DMS79 treated with DMSO at 0.1 percent for 48 hours (cell line): ENCODE data around the gene ABCC11.

Source experiments
- DNase-seq: peaks from one replicate; lab custom pipeline; 2025; lab: John Stamatoyannopoulos, UW

ABCC11 gene

DNA sequence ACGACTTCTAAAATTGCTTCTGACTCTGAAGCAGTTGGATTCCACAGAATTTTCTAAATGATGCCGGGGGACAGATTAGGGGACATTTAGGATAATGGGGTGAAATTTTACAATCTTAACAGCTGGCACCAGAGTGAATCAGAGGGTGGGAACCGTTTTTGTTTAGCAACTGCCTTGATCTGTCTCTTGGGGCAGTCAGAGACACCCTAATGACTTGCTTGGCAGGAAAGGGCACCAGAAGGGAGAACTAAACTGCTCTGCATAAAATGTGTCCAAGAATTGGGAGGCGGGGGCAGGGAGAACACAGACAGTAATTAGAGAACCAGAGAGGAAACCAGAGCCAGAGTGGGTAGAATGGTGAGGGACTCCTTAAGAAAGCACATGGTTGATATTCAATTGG is 85.4 kb downstream of the ABCC11 start:
- DNase-seq, result no peak

- DNase-seq, result no peak
Measured at GRCh38 chr16:48160575-48160974, 86.8 kb downstream of the ABCC11 start.

DNA sequence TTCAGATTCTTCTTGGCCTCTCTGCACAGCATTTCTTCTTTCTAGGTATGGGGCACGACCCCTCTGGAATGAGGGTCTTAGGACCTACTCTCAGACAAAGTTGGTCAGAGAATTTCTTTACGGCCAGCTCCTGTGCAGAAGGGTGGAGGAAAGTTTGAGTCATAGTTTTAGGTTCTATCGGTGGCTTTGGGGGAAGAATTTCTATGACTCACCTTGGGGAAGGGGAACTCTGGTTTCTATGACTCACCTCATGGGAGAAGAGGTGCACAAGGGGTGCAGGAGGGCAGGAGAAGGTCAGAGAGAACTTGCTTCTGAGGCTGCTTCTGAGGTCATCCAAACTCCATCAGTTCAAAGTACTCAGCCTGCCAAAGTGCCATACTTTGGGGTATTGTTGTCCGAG is 89.0 kb downstream of the ABCC11 start:
- no peak for DNase-seq

GRCh38 chr16:48157794-48158193 is 89.5 kb downstream of the ABCC11 start:
- DNase-seq, result no peak

- no peak for DNase-seq
Measured at GRCh38 chr16:48157302-48157701, 90.0 kb downstream of the ABCC11 start.

DNA sequence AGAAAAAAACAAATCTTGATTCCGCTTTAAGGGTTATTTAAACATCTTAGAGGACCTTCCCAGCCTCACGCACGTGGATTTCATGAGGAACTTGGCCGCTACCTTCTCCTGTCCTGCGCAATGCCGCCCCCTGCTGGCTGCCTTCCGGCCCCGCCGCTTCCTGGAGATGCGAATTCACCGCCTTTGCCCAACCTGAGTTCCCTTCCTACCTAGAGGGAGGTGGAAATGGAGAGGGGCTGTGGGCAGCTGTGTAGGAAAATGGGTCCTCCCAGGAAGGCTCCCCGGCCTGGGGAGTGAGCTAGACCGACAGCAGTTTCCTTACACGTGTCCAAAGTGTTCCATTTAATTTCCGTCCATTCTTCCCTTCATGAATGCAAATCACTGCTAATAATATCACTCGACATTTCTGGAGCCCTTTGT is 90.5 kb downstream of the ABCC11 start:
- DNase-seq, result peak; percentile 35

GRCh38 chr16:48155926-48156789 is 91.2 kb downstream of the ABCC11 start, which contains the start of gene ABCC12:
TSS of gene ABCC12 (minus strand) at chr16:48155993. CDS start at chr16:48146424, 9,569 bp downstream.
- no peak for DNase-seq

DNA sequence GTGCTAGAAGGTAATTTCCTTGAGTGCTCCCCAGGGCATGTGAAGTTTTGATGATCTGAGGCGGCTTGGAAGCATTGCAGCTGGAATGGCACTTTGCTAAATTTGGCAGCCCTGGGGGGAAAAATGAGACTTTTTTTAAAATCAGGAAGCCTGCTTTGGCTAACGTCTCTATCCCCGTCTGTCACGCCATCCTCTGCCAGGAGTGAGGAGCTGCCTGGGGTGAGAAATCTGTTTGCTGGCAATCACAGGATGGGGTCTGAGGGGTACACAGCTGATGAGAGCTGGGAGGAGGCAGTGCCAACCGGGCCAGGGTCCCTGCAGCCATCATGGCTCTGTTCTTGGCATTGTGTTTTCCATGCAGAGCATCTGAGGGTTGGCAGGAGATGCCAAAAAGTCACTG is 93.6 kb downstream of the ABCC11 start:
- peak; percentile 32 for DNase-seq

- no peak for DNase-seq
Measured at GRCh38 chr16:48152226-48152625, 95.1 kb downstream of the ABCC11 start.

- no peak for DNase-seq
Measured at GRCh38 chr16:48150707-48151106, 96.6 kb downstream of the ABCC11 start.

DNA sequence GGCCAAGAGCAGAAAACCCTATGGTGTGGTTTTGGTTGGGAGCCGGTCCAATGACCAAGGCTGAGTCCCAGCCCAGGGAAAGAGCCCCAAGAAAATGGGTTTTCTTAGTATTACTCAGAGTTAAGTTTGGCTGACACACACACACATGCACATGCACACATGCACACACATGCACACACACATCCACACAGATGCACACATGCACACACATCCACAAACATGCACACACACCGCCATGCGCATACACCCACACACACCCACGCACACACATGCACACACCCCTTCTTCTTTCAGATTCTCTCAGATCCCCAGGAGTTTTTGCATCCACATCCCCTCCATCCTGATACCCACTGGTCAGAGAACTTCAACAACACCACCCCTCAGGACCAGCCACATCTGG is 100.6 kb downstream of the ABCC11 start:
- no peak for DNase-seq

DNA sequence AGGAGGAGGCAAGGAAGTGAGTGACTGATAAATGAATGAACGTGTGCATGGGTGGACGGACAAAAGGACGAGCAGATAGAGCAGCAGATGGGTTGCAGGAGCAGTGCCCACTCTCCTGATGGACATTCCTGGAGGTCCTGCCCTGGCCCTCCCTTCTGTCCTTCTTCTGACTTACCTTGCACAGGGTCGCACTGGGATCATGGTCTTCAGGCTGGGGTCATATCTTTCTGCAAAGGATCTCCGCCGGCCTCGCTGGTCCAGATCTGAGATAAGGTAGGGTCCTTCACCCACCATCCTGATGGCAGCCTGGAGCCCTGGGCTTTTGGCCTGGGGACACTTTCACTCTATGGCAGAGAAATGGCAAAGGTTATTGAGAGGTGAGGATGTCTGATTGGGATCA is 101.2 kb downstream of the ABCC11 start:
- no peak for DNase-seq

GRCh38 chr16:48143812-48144368 is 103.4 kb downstream of the ABCC11 start:
- no peak for DNase-seq

DNA sequence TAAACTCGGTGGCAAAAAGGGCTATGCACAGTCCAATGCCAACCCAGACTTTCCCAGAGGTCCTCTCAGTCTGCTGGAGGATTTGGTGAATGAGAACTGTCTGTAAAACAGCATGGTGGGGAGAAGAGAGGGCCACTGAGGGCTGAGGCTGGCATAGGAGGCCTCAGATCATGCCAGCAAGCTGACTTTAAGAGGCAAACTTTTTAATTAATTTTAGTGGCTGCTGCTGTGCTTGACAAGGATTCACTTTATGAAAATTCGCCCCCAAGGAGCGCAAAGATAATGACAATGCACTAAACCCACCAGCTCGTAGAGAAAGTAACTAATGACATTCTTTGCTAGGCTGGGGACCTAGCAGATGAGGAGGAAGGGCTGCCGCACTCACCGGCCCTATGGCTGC is 106.5 kb downstream of the ABCC11 start:
- no peak for DNase-seq

DNA sequence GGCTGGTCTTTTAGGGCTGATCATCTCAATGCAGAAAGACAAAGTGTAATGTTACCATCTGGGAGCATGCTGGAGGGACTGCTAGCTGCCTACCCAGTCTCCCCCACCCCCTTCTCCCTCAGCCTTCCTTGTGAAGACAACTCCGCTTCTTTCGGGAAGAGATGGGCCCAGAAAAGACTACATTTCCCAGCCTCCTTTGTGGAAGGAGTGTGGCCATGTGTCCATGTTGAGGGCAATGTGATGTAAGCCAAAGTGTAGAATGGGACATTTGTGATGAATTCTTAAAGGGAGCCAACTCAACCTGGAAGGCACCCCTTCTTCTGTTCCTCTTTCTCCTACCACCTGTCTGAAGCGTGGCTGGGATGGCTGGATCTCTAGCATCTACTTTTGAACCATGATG is 107.8 kb downstream of the ABCC11 start:
- no peak for DNase-seq

DNA sequence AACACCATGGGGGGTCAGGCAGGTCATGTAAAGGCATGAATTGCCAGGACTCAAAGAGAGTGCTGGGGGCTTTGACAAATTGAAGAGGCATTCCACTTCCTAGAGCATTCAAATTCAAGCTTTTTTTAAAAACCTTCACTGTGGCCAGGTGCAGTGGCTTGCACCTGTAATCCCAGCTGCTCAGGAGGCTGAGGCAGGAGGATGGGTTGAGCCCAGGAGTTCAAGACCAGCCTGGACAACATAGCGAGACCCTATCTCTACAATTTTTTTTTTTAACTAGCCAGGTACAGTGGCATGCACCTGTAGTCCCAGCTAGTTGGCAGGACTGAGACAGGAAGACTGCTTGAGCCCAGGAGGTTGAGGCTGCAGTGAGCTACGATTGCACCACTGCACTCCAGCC is 108.8 kb downstream of the ABCC11 start:
- no peak for DNase-seq

GRCh38 chr16:48137822-48138221 is 109.5 kb downstream of the ABCC11 start:
- DNase-seq, result no peak

- no peak for DNase-seq
Measured at GRCh38 chr16:48136547-48137360, 110.6 kb downstream of the ABCC11 start.

- DNase-seq, result peak; percentile 29
Measured at GRCh38 chr16:48133455-48134211, 113.7 kb downstream of the ABCC11 start.

DNA sequence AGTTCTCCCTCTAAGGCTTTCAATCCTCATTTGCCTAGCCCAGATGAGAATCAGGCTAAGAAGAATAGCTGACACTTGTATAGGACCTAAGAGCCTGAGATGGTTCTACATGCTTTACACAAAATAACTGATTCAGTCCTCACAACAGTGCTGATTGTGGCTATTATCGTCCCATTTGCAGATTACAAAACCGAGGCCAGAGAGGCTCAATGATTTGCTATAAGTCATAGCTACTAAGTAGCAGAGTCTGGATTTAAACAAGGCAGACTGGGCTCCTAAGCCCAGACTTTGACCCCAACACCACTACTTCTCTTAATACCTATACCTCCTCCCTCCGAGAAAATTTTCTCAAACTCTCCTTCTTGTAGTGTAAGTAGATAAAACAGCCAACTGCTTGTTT is 114.6 kb downstream of the ABCC11 start:
- no peak for DNase-seq

- DNase-seq, result no peak
Measured at GRCh38 chr16:48131201-48131935, 116.0 kb downstream of the ABCC11 start.
